B cell (primary cell): Measurements from ENCODE around the gene FRMD6.

Source experiments
- CTCF ChIP-seq: fragments of 200-600 bp; IDR thresholded peaks from one replicate; pipeline ENCODE4 v1.8.0; 2022; ENCODE audit warnings: antibody characterized with exemption, mild to moderate bottlenecking
- EZH2 ChIP-seq: IDR thresholded peaks from 2 replicates; pipeline ENCODE4 v1.6.1; 2012; ENCODE audit warnings: borderline replicate concordance, low read depth, mild to moderate bottlenecking, moderate library complexity, low read length; ENCODE audit not compliant: insufficient read depth, poor library complexity, severe bottlenecking

DNA sequence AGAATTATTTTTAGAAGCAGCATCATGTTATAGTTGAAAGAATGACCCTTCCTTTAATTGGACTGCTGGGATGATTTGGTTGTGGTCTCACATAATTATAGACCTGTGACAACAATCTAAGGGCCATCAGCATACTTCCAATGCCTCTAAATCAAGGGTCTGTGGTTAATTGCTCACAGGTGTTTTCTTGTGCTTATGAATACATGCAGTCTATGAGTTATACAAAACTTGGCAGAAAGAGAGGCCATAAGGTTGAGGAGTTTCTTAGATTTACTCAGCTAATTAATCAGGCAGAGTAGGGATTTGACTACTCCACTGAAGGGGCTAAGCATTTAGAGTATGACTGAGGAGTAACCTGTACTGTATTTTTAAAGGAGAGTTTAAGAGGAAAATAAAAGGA is 37.0 kb upstream of the FRMD6 start:
- no peak for TF ChIP-seq CTCF
- no peak for TF ChIP-seq EZH2
